Endothelial cell (in vitro differentiated cells): ENCODE measurements around the gene STPG4. TPM values are rescaled to one million over a fixed set of nuclear protein-coding genes. Genes with fewer than 3 reads are reported as not detected.

Source experiments
- DNase-seq: peaks from one replicate; pipeline ENCODE4 v3.0.0; 2021; ENCODE audit warnings: low spot score
- H3K27ac Mint-ChIP-seq: one replicate; pipeline ENCODE4 v1.8.0; 2021; ENCODE audit warnings: mixed read lengths, inconsistent platforms; ENCODE audit not compliant: unreplicated experiment
- H3K27me3 Mint-ChIP-seq: one replicate; pipeline ENCODE4 v1.8.0; 2021; ENCODE audit warnings: mild to moderate bottlenecking, moderate library complexity, mixed read lengths, inconsistent platforms; ENCODE audit not compliant: unreplicated experiment
- H3K36me3 Mint-ChIP-seq: one replicate; pipeline ENCODE4 v1.8.0; 2021; ENCODE audit warnings: mild to moderate bottlenecking, low read depth, mixed read lengths, inconsistent platforms; ENCODE audit not compliant: unreplicated experiment
- H3K4me1 Mint-ChIP-seq: one replicate; pipeline ENCODE4 v1.8.0; 2021; ENCODE audit warnings: mild to moderate bottlenecking, mixed read lengths, inconsistent platforms; ENCODE audit not compliant: unreplicated experiment
- H3K4me3 Mint-ChIP-seq: one replicate; pipeline ENCODE4 v1.8.0; 2021; ENCODE audit warnings: mild to moderate bottlenecking, mixed read lengths, inconsistent platforms; ENCODE audit not compliant: unreplicated experiment
- H3K9me3 Mint-ChIP-seq: one replicate; pipeline ENCODE4 v1.8.0; 2021; ENCODE audit warnings: mixed read lengths, inconsistent platforms; ENCODE audit not compliant: unreplicated experiment
- total RNA-seq: library from RNA; stranded (reverse); fragmentation: NEBNext Ultra II Directional; extraction: Animal tissue kit (Norgen Biotek cat#: 25700); gene quantifications from one replicate; pipeline ENCODE4 v1.2.1, GENCODE V29; 2021; ENCODE audit not compliant: unreplicated experiment
- TF ChIP-seq, protein P1 (sequence below): fragments of 200-600 bp; sonication (generic); IDR thresholded peaks from one replicate; pipeline ENCODE4 v1.5.0; 2021; ENCODE audit warnings: antibody characterized with exemption; ENCODE audit not compliant: unreplicated experiment

Gene STPG4
- total RNA-seq, 1 donor from 2014 or later: not detected

DNA sequence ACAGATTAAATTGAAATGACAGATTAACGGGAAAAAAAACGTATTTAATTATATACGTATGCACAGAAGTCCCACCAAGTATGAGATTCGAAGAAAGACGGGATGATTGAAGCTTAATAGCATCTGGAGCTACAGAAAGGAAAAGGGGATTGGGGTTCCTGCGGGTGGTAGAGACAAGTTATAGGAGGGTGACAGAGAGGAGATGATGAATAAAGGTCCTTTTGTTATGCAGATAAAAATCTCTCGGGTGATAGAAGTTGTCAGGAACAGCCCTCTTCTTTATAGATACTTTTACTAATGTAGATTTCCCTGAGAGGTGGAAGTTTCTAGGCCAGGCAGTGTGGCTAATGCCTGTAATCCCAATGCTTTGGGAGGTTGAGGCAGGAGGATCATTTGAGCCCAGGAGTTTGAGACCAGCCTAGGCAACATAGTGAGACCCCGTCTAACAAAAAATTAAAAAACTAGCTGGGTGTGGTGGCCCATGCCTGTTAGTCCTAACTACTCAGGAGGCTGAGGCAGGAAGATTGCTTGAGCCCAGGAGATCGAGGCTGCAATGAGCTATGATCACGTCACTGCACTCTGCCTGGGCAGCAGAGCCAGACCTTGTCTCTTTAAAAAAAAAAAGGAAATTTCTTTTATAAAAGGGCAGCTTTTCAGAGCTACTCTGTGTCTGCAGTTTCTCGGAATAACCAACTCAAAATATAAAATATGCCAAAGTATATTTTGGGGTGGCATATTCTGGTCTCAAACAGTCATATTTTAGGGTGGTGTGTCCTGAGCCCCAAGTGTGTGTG is 113.0 kb downstream of the STPG4 start:
- no peak overlapping the region for H3K27ac Mint-ChIP-seq
- H3K27me3 Mint-ChIP-seq: peaks cover 10% of the 10 kb centered on the region
- DNase-seq: no peak
- TF ChIP-seq, protein P1, sequence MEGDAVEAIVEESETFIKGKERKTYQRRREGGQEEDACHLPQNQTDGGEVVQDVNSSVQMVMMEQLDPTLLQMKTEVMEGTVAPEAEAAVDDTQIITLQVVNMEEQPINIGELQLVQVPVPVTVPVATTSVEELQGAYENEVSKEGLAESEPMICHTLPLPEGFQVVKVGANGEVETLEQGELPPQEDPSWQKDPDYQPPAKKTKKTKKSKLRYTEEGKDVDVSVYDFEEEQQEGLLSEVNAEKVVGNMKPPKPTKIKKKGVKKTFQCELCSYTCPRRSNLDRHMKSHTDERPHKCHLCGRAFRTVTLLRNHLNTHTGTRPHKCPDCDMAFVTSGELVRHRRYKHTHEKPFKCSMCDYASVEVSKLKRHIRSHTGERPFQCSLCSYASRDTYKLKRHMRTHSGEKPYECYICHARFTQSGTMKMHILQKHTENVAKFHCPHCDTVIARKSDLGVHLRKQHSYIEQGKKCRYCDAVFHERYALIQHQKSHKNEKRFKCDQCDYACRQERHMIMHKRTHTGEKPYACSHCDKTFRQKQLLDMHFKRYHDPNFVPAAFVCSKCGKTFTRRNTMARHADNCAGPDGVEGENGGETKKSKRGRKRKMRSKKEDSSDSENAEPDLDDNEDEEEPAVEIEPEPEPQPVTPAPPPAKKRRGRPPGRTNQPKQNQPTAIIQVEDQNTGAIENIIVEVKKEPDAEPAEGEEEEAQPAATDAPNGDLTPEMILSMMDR: no peak
- no peaks in the 10 kb centered on the region for H3K9me3 Mint-ChIP-seq
- no peak overlapping the region for H3K4me3 Mint-ChIP-seq
- H3K36me3 Mint-ChIP-seq: peaks cover 16% of the 10 kb centered on the region
- H3K4me1 Mint-ChIP-seq: peaks cover 16% of the 10 kb centered on the region

DNA sequence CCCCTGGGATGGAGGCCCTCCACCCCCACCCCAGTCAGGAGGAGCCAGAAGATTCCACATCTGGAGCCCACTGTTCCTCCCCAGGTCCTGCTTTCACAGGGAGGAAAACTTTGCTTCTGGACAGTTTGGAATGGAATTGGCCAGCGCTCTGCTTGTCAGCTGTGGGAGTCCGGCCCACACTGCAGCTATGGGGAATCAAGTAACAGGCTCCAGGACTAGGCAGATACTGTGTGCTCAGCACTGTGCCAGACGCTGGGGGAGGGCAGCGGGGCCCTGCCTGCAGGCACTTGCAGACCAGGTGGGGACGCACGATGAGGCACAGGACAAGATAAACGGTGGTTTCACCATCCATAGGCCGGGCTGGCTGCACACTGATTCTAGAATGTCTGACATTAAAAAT is 114.0 kb downstream of the STPG4 start:
- Mint-ChIP-seq H3K27me3 (peaks cover 10% of the 10 kb centered on the region), H3K4me1 (peaks cover 18% of the 10 kb centered on the region), H3K4me3 (no peak overlapping the region), H3K36me3 (peaks cover 16% of the 10 kb centered on the region), H3K9me3 (no peaks in the 10 kb centered on the region), H3K27ac (no peak overlapping the region)
- TF ChIP-seq, protein P1: no peak
- DNase-seq: no peak

DNA sequence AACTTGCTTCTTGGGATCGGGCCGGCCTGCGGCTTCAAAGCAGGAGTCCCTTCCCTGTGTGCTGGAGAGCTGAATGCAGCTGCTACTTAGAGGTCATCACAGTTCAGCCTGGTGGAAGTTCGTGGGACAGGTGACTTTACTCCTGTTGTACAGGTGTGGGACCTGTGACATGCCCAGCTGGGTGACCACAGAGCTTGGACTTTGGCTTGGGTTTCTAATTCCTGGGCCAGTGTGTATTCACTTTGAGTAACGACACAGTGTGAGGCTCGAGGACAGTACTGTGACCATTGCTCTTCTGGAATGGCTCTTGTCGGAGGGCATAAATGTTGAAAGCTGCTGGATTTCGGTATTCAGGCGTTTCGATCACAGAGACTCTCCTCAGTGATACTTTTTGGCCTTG is 114.5 kb downstream of the STPG4 start:
- H3K9me3 Mint-ChIP-seq: no peaks in the 10 kb centered on the region
- no peak overlapping the region for H3K27ac Mint-ChIP-seq

DNA sequence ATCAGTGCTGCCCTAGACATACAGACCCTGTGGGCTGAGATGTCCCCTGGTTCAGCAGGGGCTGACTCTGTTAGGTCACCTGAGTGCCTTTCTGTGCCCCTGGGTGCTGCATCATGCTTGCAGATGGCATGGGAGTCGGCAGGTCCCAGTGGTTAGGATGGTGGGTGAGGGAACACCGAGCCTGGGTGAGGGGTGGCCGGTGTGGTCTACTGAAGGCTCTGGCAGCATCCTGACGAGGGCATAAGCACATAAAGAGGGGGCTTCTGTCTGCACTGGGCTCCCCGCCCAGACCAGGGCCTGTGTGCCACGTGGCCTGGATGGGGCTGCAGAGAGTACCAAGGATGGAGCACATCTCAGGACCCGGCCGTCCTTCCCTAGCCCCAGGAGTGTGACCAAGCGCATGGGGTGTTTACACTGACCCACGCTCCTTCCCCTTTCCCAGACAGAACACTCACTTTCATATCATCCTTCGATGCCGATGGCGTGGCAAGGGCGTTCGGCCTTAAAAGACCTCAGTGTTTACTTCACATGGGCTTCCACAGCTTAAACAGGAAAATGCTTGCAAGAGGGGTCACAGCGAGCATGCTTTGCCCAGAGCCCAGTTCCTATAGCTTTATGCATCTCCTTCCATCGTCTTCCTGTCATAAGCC is 115.1 kb downstream of the STPG4 start:
- DNase-seq: no peak
- H3K9me3 Mint-ChIP-seq: no peaks in the 10 kb centered on the region
- H3K27me3 Mint-ChIP-seq: peaks cover 10% of the 10 kb centered on the region
- TF ChIP-seq, protein P1: no peak
- H3K27ac Mint-ChIP-seq: no peak overlapping the region
- H3K4me1 Mint-ChIP-seq: peaks cover 28% of the 10 kb centered on the region
- no peak overlapping the region for H3K4me3 Mint-ChIP-seq
- peaks cover 8% of the 10 kb centered on the region for H3K36me3 Mint-ChIP-seq

More for the DNA sequence above, 114.5 kb downstream of the STPG4 start:
- Mint-ChIP-seq H3K4me3 (no peak overlapping the region), H3K36me3 (peaks cover 12% of the 10 kb centered on the region), H3K4me1 (peaks cover 22% of the 10 kb centered on the region), H3K27me3 (peaks cover 10% of the 10 kb centered on the region)
- no peak for DNase-seq
- TF ChIP-seq, protein P1: no peak

DNA sequence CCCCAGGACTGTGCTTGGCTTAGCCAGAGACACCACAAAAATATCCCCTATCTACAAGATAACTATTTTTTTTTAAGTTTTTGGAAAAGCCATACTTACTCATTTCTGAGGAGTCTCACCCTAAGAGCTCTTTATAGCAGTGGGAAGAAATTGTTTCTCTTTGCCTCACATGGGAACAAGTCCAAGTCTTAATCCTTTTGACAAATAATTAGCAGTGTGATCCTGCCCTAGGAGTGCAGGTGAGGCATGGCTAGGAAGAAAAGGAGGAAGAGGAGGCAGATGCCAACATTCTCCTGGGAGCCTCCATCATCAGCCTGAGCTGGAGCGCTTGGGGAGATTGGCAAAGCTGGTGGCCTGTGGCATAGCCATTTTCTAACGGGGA is 115.6 kb downstream of the STPG4 start:
- Mint-ChIP-seq H3K27me3 (peaks cover 9% of the 10 kb centered on the region), H3K9me3 (no peaks in the 10 kb centered on the region), H3K4me3 (no peak overlapping the region), H3K4me1 (peaks cover 32% of the 10 kb centered on the region), H3K36me3 (peaks cover 5% of the 10 kb centered on the region), H3K27ac (no peak overlapping the region)
- no peak for DNase-seq
- TF ChIP-seq, protein P1: no peak
